Measurements from ENCODE around the gene RPL7L1.

Gene RPL7L1

GRCh38 chr6:42928986-42929820 lies 49.8 kb downstream of the RPL7L1 start, which contains the start of gene CNPY3:
Gene CNPY3 (plus strand): TSS chr6:42929480. CDS start chr6:42929571, 91 bp downstream.
- TF ChIP-seq CTCF (IDR thresholded peaks at IDR 0.05; ENCODE audit: control extremely low read depth, extremely low read depth, low read depth, missing control alignments), result no peak
- POLR2A ChIA-PET, result interaction anchor here (0.5 to 2.6 kb wide), 10 partner anchors 10 to 503 kb away, joined by 3 to 11 read pairs (median 4); partner anchors contain the start of genes CUL7, PPP2R5D and TBCC
- DNase-seq (ENCODE audit: extremely low spot score), result peak; percentile 90
- CTCF ChIA-PET, result interaction anchor here (0.7 to 3.8 kb wide), 7 partner anchors 15 to 215 kb away, joined by 3 to 17 read pairs (median 4); no protein-coding TSS in a partner anchor

GRCh38 chr6:42929821-42930360 lies 50.5 kb downstream of the RPL7L1 start:
- TF ChIP-seq CTCF (IDR thresholded peaks at IDR 0.05; ENCODE audit: control extremely low read depth, extremely low read depth, low read depth, missing control alignments), result no peak
- CTCF ChIA-PET, result interaction anchor here (0.7 to 3.8 kb wide), 6 partner anchors 16 to 214 kb away, joined by 4 to 17 read pairs (median 5); partner anchors contain the start of gene PEX6
- POLR2A ChIA-PET, result interaction anchor here (0.5 to 2.6 kb wide), 9 partner anchors 9 to 502 kb away, joined by 3 to 11 read pairs (median 4); partner anchors contain the start of genes CUL7, PPP2R5D and TBCC
- DNase-seq (ENCODE audit: extremely low spot score), result peak; percentile 82

- DNase-seq (ENCODE audit: extremely low spot score), result no peak
- ChIA-PET CTCF (interaction anchor here (1.0 kb wide), 1 partner anchor 39 kb away, joined by 3 read pairs; no protein-coding TSS in a partner anchor), POLR2A (no interaction called here)
- no peak for TF ChIP-seq CTCF (IDR thresholded peaks at IDR 0.05; ENCODE audit: control extremely low read depth, extremely low read depth, low read depth, missing control alignments)
These were observed 53.0 kb downstream of the RPL7L1 start for GRCh38 chr6:42932412-42932811.

- ChIA-PET CTCF (interaction anchor here (1.0 kb wide), 2 partner anchors 19 to 38 kb away, joined by 3 read pairs; no protein-coding TSS in a partner anchor), POLR2A (interaction anchor here (0.6 kb wide), 1 partner anchor 25 kb away, joined by 4 read pairs; no protein-coding TSS in a partner anchor)
- no peak for TF ChIP-seq CTCF (IDR thresholded peaks at IDR 0.05; ENCODE audit: control extremely low read depth, extremely low read depth, low read depth, missing control alignments)
- no peak for DNase-seq (ENCODE audit: extremely low spot score)
These were observed 53.8 kb downstream of the RPL7L1 start for GRCh38 chr6:42933205-42933604.

GRCh38 chr6:42935322-42935721 lies 55.9 kb downstream of the RPL7L1 start:
- ChIA-PET CTCF (interaction anchor here (0.7 to 1.6 kb wide), 3 partner anchors 11 to 207 kb away, joined by 3 to 5 read pairs (median 3); no protein-coding TSS in a partner anchor), POLR2A (no interaction called here)
- peak; percentile 23 for DNase-seq (ENCODE audit: extremely low spot score)
- TF ChIP-seq CTCF (IDR thresholded peaks at IDR 0.05; ENCODE audit: control extremely low read depth, extremely low read depth, low read depth, missing control alignments), result no peak

GRCh38 chr6:42936398-42936797 lies 57.0 kb downstream of the RPL7L1 start:
- DNase-seq (ENCODE audit: extremely low spot score), result no peak
- TF ChIP-seq CTCF (IDR thresholded peaks at IDR 0.05; ENCODE audit: control extremely low read depth, extremely low read depth, low read depth, missing control alignments), result no peak
- POLR2A ChIA-PET, result no interaction called here
- CTCF ChIA-PET, result interaction anchor here (1.6 kb wide), 1 partner anchor 10 kb away, joined by 5 read pairs; no protein-coding TSS in a partner anchor
